LNCaP clone FGC (cell line): ENCODE measurements around the gene DERA.
"Not testable (repeated sequence)": the region's sequence is repeated elsewhere in the genome, so short reads cannot be mapped to it uniquely, and the experiment has no call there.

ENCODE experiments used
- DNase-seq: peaks from one replicate; pipeline ENCODE4 v3.0.0-alpha.2; 2011; ENCODE audit warnings: low read depth
- H3K4me3 ChIP-seq: 2 replicates; pipeline ENCODE4 v1.5.1; 2011; ENCODE audit warnings: mild to moderate bottlenecking, low read depth, low read length, control low read depth
- TF ChIP-seq, protein P1 (sequence below): IDR thresholded peaks from 2 replicates; pipeline ENCODE4 v1.5.1; 2012; ENCODE audit warnings: mild to moderate bottlenecking; ENCODE audit not compliant: control insufficient read depth, insufficient read depth; ENCODE audit errors: extremely low read depth

Gene DERA

DNA sequence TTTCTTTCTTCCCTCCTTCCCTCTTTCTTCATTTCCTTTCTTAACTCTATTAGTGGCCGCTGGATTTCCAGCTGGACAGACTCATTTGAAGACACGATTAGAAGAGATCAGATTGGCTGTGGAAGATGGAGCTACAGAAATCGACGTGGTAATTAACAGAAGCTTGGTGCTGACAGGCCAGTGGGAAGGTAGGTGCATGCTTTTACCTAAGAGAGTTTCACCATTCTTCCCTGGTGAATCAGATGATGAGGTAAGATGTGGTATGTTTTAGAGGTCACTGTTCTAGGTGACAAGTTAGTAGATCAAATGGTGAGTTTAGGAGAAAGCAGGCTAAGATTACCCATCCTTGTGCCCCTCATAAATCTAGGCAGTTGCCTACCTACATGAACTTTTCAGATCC, 51.6 kb downstream of the DERA start:
- no peak for DNase-seq
- H3K4me3 ChIP-seq: no peak overlapping the region
- TF ChIP-seq, protein P1, sequence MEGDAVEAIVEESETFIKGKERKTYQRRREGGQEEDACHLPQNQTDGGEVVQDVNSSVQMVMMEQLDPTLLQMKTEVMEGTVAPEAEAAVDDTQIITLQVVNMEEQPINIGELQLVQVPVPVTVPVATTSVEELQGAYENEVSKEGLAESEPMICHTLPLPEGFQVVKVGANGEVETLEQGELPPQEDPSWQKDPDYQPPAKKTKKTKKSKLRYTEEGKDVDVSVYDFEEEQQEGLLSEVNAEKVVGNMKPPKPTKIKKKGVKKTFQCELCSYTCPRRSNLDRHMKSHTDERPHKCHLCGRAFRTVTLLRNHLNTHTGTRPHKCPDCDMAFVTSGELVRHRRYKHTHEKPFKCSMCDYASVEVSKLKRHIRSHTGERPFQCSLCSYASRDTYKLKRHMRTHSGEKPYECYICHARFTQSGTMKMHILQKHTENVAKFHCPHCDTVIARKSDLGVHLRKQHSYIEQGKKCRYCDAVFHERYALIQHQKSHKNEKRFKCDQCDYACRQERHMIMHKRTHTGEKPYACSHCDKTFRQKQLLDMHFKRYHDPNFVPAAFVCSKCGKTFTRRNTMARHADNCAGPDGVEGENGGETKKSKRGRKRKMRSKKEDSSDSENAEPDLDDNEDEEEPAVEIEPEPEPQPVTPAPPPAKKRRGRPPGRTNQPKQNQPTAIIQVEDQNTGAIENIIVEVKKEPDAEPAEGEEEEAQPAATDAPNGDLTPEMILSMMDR: no peak

DNA sequence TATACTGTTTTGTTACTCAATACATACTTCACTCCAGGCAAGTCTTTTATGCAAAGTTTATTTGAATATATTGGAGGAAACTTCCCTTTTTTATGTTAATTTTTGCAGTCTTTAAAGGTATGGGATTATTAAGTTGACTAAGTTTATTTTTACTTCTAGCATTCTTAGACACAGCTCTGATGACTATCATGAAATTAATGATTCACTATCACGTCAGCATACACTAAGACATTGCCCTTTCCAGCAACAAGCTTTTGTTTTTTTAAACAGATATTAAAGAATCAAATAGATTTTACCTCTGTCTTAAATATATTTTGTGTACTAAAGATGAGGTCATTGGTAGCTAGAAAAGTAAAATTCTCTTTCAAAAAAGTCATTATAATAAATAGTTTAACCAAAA, 52.1 kb downstream of the DERA start:
- DNase-seq: no peak

GRCh38 chr12:15966426-15966825, 55.3 kb downstream of the DERA start:
- TF ChIP-seq, protein P1: no peak
- no peak for DNase-seq
- H3K4me3 ChIP-seq: no peak overlapping the region

More for the DNA sequence above, 52.1 kb downstream of the DERA start:
- no peak overlapping the region for H3K4me3 ChIP-seq
- TF ChIP-seq, protein P1: no peak

DNA sequence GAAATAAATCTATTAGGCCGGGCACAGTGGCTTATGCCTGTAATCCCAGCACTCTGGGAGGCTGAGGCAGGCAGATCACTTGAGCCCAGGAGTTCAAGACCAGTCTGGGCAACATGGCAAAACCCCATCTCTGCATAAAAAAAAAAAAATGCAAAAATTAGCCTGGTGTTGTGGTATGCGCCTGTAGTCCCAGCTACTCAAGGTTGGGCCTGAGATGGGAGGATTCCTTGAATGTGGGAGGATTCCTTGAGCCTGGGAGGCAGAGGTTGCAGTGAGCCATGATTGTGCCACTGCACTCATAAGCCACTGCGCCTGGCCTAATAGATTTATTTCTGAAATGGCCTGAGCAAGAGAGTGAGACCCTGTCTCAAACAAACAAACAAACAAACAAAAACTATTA, 55.9 kb downstream of the DERA start:
- not testable (repeated sequence) for H3K4me3 ChIP-seq, DNase-seq

DNA sequence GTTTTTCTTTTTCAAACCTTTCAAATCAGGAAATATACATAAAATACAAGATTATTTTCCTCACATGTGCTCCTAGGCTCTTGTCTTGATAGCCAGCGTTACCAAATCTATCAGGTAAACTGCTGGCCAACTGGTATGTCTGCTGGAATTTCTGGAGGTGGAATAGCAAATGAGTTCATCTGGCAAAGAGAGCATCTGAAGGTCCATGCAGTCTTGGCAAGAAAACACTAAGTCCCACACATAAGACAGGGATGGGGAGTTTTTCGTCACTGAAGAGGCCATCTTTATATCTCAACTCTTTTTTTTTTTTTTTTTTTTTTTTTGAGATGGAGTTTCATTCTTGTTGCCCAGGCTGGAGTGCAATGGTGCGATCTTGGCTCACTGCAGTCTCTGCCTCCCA, 60.1 kb downstream of the DERA start:
- DNase-seq: no peak

DNA sequence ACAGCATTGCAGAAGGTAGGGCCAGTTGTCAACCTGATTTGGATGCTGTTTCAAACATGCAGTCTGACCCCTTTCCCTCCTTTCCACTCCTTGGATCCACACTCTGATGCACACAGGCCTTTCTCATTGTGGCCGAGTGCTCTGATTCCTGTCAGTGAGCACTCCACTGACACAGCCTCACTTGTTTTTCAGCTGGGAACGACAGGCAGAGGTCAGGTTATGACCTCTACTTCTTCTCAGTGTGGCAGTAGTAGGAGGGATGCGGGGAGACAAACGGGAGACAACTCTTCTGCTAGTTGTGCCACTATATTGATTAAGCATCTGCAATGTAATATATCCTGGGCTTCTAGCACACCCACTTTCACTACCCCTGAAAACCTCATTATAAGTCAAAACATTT, 61.8 kb downstream of the DERA start:
- TF ChIP-seq, protein P1: no peak
- DNase-seq: no peak

More for the DNA sequence above, 60.1 kb downstream of the DERA start:
- TF ChIP-seq, protein P1: no peak
- no peak overlapping the region for H3K4me3 ChIP-seq

DNA sequence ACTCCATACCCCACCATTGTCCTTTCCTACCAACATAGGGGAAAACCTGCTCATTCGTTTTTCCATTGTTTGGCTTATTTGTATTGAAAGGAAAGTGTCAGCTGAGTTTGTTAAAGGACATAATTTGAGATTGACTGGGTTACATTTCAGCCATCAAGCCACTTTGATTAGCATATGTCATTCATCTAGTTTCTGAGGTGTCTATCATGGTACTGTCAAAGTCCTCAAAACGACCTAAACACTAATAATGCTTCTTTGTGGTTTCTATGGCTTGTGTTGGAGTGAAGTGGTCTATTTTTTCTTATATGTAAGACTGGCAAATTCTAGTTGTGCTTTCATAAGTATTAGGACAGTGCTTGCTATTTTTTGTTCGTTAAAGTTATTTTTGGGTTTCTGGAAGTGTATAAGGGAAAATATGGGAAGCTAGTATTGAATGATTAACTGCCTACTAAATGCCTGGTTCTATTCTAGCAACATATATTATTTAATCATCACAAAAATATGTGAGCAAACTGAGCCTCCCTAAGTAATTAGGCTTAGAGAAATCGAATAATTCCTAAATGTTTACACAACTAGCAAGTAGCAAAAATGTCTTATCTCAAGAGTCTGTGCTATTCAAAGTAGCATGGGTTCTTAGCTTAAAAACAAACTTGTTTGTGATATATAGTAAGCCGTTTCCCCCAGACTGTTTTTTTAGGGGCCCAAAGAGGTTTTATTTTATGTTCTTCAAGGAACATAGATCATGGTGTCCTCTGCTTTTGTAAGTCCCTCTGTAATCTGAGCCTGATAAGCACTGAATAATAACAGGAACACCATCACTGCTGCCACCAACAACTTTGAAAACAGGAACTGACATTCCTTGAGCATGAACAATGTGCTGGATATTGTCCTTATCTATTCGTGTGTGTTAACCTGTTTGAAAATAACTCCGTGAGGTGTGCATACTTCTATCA, 67.1 kb downstream of the DERA start:
- DNase-seq: no peak
- H3K4me3 ChIP-seq: no peak overlapping the region
- TF ChIP-seq, protein P1: no peak

More for the DNA sequence above, 61.8 kb downstream of the DERA start:
- H3K4me3 ChIP-seq: no peak overlapping the region
